ENCODE measurements around the gene NTM.

The NTM gene

GRCh38 chr11:131696690-131697089 is 326.3 kb downstream of the NTM start:
- TF ChIP-seq POLR2A (IDR thresholded peaks at IDR 0.05; ENCODE audit: low read depth, low read length) (no peak), TAF1 (IDR thresholded peaks at IDR 0.05; ENCODE audit: borderline replicate concordance, low read depth, low read length) (no peak), POLR2AphosphoS5 (IDR thresholded peaks at IDR 0.05; ENCODE audit: low read depth, low read length) (no peak)
- DNase-seq (ENCODE audit: insufficient read length) (no peak), FAIRE-seq (no peak)

DNA sequence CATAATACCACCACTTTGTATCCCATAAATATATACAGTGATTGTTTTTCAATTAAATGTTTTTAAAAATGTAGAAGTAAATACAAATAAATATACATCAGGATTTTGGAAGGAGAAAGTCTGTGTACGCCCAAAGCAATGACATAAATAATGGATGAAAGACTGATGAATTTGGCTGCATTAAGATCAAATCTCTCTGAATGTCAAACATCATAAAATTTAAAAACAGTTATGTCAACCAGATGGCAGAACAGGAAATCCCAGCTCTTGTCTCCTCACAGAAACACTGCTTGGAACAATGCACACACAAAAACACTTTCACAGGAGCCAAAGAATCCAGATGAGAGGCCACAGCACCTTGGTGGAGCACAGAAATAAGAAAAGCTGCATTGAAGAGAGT is 332.9 kb downstream of the NTM start:
- no peak for FAIRE-seq
- no peak for DNase-seq (ENCODE audit: insufficient read length)
- TF ChIP-seq POLR2AphosphoS5 (IDR thresholded peaks at IDR 0.05; ENCODE audit: low read depth, low read length) (no peak), POLR2A (IDR thresholded peaks at IDR 0.05; ENCODE audit: low read depth, low read length) (no peak), TAF1 (IDR thresholded peaks at IDR 0.05; ENCODE audit: borderline replicate concordance, low read depth, low read length) (no peak)

GRCh38 chr11:131704682-131705081 is 334.3 kb downstream of the NTM start:
- DNase-seq (ENCODE audit: insufficient read length) (no peak), FAIRE-seq (no peak)
- TF ChIP-seq POLR2AphosphoS5 (IDR thresholded peaks at IDR 0.05; ENCODE audit: low read depth, low read length), result no peak
- no peak for TF ChIP-seq TAF1 (IDR thresholded peaks at IDR 0.05; ENCODE audit: borderline replicate concordance, low read depth, low read length)
- TF ChIP-seq POLR2A (IDR thresholded peaks at IDR 0.05; ENCODE audit: low read depth, low read length), result no peak

DNA sequence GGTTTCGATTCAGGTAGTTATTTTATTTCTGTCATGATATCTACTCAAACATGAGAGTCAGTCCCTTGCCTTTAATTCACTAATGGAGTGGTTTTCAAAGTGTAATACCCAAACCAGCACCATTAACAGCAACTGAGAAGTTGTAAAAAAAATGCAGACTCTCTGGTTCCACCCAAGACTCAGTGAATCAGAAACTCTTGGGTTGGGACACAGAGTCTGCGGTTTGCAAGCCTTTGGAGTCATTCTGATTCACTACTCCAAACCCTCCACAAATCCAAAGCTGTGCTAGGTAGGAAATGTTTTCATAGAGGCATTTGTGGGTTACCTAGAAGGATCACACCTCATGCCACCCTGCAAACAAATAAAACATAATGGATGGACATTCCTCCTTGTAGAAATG is 340.1 kb downstream of the NTM start:
- no peak for TF ChIP-seq POLR2AphosphoS5 (IDR thresholded peaks at IDR 0.05; ENCODE audit: low read depth, low read length)
- TF ChIP-seq TAF1 (IDR thresholded peaks at IDR 0.05; ENCODE audit: borderline replicate concordance, low read depth, low read length), result no peak
- TF ChIP-seq POLR2A (IDR thresholded peaks at IDR 0.05; ENCODE audit: low read depth, low read length), result no peak
- DNase-seq (ENCODE audit: insufficient read length), result no peak
- FAIRE-seq, result no peak

GRCh38 chr11:131712897-131713296 is 342.5 kb downstream of the NTM start:
- TF ChIP-seq POLR2A (IDR thresholded peaks at IDR 0.05; ENCODE audit: low read depth, low read length), result no peak
- no peak for TF ChIP-seq POLR2AphosphoS5 (IDR thresholded peaks at IDR 0.05; ENCODE audit: low read depth, low read length)
- TF ChIP-seq TAF1 (IDR thresholded peaks at IDR 0.05; ENCODE audit: borderline replicate concordance, low read depth, low read length), result no peak
- DNase-seq (ENCODE audit: insufficient read length) (no peak), FAIRE-seq (no peak)

DNA sequence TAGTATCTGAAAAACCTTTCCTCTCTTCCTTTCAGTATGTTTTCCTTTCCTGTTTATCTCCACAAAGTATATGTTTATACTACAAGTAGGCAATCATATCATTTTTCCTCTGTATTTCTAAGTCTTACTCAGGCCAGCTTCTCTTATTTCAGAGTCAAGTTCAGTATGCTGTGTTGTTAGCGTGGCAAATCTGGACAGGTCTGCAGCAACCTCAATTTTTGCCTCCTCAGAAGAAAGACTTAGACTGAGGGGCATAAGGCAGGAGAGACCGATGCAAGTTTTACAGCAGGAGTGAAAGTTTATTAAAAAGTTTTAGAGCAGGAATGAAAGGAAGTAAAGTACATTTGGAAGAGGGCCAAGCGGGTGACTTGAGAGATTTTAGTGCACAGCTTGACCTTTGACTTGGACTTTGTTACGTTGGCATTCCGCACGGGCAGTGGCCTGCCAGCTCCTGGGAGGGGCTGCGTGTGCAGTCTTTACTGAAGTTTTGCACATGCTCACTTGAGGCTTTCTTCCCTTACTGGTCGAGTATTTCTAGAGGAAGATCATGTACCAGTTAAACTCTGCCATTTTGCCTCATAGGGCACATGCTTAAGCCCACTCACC is 343.2 kb downstream of the NTM start:
- TF ChIP-seq POLR2A (IDR thresholded peaks at IDR 0.05; ENCODE audit: low read depth, low read length), result no peak
- no peak for TF ChIP-seq POLR2AphosphoS5 (IDR thresholded peaks at IDR 0.05; ENCODE audit: low read depth, low read length)
- no peak for TF ChIP-seq TAF1 (IDR thresholded peaks at IDR 0.05; ENCODE audit: borderline replicate concordance, low read depth, low read length)
- DNase-seq (ENCODE audit: insufficient read length) (no peak), FAIRE-seq (no peak)

DNA sequence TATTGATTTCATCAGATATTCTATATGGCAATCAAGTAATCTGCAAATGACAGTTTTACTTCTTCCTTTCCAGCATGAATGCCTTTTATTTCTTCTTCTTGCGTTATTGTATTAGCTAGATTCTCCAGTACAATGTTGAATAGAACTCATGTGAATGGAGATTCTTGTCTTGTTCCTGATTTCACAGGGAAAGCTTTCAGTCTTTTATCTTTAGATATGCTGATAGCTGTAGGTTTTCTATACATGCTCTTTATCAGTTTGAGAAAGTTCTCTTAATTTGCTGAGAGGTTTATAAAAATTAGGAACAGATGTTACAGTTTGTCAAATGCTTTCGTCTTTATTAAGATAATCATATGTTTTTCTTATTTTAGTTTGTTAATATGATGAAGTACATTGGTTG is 347.2 kb downstream of the NTM start:
- DNase-seq (ENCODE audit: insufficient read length), result no peak
- TF ChIP-seq TAF1 (IDR thresholded peaks at IDR 0.05; ENCODE audit: borderline replicate concordance, low read depth, low read length) (no peak), POLR2AphosphoS5 (IDR thresholded peaks at IDR 0.05; ENCODE audit: low read depth, low read length) (no peak), POLR2A (IDR thresholded peaks at IDR 0.05; ENCODE audit: low read depth, low read length) (no peak)
- FAIRE-seq, result no peak

DNA sequence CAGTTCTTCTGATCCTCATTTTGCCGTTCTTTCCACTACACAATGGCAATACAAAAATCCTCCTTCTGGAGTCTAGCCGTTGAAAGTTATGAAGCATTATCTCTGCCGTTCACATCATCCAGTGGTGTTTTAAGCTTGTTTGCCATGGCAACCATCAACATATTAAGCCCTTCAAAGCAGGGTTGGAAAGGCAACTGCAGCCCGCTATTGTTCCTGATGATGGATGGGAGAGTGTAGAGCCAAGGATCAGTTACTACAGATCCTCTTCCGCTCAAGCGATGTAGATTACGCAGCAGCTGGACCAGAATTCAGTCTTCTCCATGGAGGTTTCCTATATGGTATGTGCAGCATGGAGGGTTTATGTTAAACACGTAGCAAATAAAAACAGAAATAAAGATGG is 352.7 kb downstream of the NTM start:
- FAIRE-seq (no peak), DNase-seq (ENCODE audit: insufficient read length) (no peak)
- TF ChIP-seq POLR2AphosphoS5 (IDR thresholded peaks at IDR 0.05; ENCODE audit: low read depth, low read length) (no peak), POLR2A (IDR thresholded peaks at IDR 0.05; ENCODE audit: low read depth, low read length) (no peak), TAF1 (IDR thresholded peaks at IDR 0.05; ENCODE audit: borderline replicate concordance, low read depth, low read length) (no peak)

DNA sequence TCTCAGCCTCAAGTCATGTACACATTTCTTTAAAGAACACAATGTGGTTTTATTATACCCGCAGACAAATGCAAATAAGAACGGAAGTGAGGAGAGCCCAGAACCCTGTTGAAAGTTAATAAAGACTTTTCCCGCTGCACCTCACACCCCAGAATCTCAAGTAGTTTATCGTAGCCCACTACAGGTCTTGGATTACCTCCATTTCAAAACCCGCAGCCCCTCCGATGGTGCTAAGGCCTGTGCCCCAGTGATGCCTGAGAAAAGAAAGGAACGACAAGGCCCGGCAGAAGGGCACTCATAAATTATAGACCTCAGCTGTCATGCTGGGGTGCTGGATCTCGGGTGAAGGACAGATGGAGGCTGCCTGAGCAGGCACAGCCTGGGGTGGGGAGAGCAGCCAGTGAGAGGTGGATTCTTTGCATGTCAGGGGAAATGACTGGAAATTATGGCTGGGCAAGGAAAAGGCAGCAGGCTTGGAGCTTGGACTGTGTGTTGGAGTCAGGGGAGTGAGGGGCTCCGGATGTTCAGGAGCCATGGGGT is 354.1 kb downstream of the NTM start:
- TF ChIP-seq POLR2AphosphoS5 (IDR thresholded peaks at IDR 0.05; ENCODE audit: low read depth, low read length) (no peak), POLR2A (IDR thresholded peaks at IDR 0.05; ENCODE audit: low read depth, low read length) (no peak)
- no peak for FAIRE-seq
- DNase-seq (ENCODE audit: insufficient read length), result no peak

GRCh38 chr11:131734871-131735270 is 364.5 kb downstream of the NTM start:
- DNase-seq (ENCODE audit: insufficient read length) (no peak), FAIRE-seq (no peak)
- TF ChIP-seq TAF1 (IDR thresholded peaks at IDR 0.05; ENCODE audit: borderline replicate concordance, low read depth, low read length) (no peak), POLR2AphosphoS5 (IDR thresholded peaks at IDR 0.05; ENCODE audit: low read depth, low read length) (no peak), POLR2A (IDR thresholded peaks at IDR 0.05; ENCODE audit: low read depth, low read length) (no peak)

- TF ChIP-seq POLR2AphosphoS5 (IDR thresholded peaks at IDR 0.05; ENCODE audit: low read depth, low read length) (no peak), TAF1 (IDR thresholded peaks at IDR 0.05; ENCODE audit: borderline replicate concordance, low read depth, low read length) (no peak), POLR2A (IDR thresholded peaks at IDR 0.05; ENCODE audit: low read depth, low read length) (no peak)
- FAIRE-seq, result no peak
- no peak for DNase-seq (ENCODE audit: insufficient read length)
Observed at GRCh38 chr11:131737357-131737756, 366.9 kb downstream of the NTM start.

DNA sequence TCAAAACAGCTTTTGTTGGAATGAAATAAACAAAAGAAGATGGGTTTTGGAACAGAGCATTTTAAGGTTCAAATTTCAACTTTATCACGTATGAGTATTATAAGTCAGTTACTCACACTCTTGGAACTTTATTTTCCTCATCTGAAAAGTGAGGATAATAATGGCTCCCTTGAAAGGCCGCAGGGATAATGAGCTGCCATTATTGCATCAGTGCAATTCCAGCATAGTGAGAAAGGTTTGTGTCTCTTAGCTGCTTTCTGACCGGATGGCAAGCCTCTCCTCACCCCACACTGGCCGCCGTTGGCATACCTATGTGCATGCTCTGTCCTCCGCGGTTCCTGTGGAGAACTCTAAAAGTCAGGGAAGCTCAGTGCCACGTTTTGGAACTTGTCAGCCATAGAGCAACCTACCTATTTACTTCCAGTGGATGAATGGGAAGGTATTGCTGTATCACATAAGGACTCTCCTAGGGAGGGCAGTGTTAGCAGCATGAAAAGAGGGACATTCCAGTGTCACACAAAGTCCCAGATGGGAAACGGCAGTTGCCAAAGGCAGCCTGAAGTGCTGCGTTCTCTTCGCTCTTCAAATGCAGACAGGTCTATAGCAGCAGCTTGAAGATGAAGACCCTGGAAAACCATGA is 368.9 kb downstream of the NTM start:
- no peak for TF ChIP-seq TAF1 (IDR thresholded peaks at IDR 0.05; ENCODE audit: borderline replicate concordance, low read depth, low read length)
- TF ChIP-seq POLR2A (IDR thresholded peaks at IDR 0.05; ENCODE audit: low read depth, low read length), result no peak
- no peak for TF ChIP-seq POLR2AphosphoS5 (IDR thresholded peaks at IDR 0.05; ENCODE audit: low read depth, low read length)
- no peak for DNase-seq (ENCODE audit: insufficient read length)
- no peak for FAIRE-seq

Measured in GM12892 (cell line).